Fibroblast of lung (primary cell): ENCODE data around the gene NUDT14. TPM values are rescaled to one million over a fixed set of nuclear protein-coding genes. Genes with fewer than 3 reads are reported as not detected.

ENCODE experiments used
- DNase-seq, 2 donors: peaks; one replicate each; pipeline versions ENCODE4 v3.0.0 to v3.0.0-alpha.2; 2010; ENCODE audit warnings: low read depth in 2 of 2
- H2AFZ ChIP-seq: 2 replicates; pipeline ENCODE4 v1.5.1; 2012; ENCODE audit warnings: low read length, control low read depth, inconsistent platforms
- H3K27ac ChIP-seq: 2 replicates; pipeline ENCODE4 v1.5.1; 2011; ENCODE audit warnings: low read length, control low read depth; ENCODE audit not compliant: insufficient read depth
- H3K27me3 ChIP-seq: 2 replicates; pipeline ENCODE4 v1.5.1; 2011; ENCODE audit warnings: mild to moderate bottlenecking, low read length; ENCODE audit not compliant: control insufficient read depth, insufficient read depth
- H3K36me3 ChIP-seq: 2 replicates; pipeline ENCODE4 v1.5.1; 2011; ENCODE audit warnings: low read length; ENCODE audit not compliant: control insufficient read depth, insufficient read depth
- H3K4me1 ChIP-seq: 2 replicates; pipeline ENCODE4 v1.5.1; 2011; ENCODE audit warnings: low read length; ENCODE audit not compliant: control insufficient read depth, insufficient read depth; ENCODE audit errors: extremely low read depth
- H3K4me2 ChIP-seq: 2 replicates; pipeline ENCODE4 v1.5.1; 2011; ENCODE audit warnings: low read length, control low read depth; ENCODE audit not compliant: insufficient read depth; ENCODE audit errors: extremely low read depth
- H3K4me3 ChIP-seq, 4 experiments: fragments of 200-600 bp in 1 of 4; sonication (generic) in 1 of 4; replicated peaks in 1 of 4; 2 replicates each; pipeline ENCODE4 v1.5.1; 2011 to 2016; ENCODE audit warnings: low read length in 4 of 4, low read depth in 3 of 4, mild to moderate bottlenecking in 3 of 4, control low read depth in 2 of 4, inconsistent platforms in 1 of 4, mixed read lengths in 1 of 4; ENCODE audit not compliant: insufficient read depth in 1 of 4; ENCODE audit errors: control extremely low read depth in 1 of 4
- H3K79me2 ChIP-seq: 2 replicates; pipeline ENCODE4 v1.5.1; 2012; ENCODE audit warnings: mild to moderate bottlenecking, low read length, inconsistent platforms; ENCODE audit not compliant: control insufficient read depth, insufficient read depth
- H3K9ac ChIP-seq: 2 replicates; pipeline ENCODE4 v1.5.1; 2011; ENCODE audit warnings: mild to moderate bottlenecking, low read length, control low read depth; ENCODE audit not compliant: insufficient read depth
- H3K9me3 ChIP-seq: 2 replicates; pipeline ENCODE4 v1.5.1; 2012; ENCODE audit warnings: low read depth, low read length; ENCODE audit not compliant: control insufficient read depth, insufficient read depth
- H4K20me1 ChIP-seq: 2 replicates; pipeline ENCODE4 v1.5.1; 2011; ENCODE audit warnings: low read length; ENCODE audit not compliant: control insufficient read depth, insufficient read depth; ENCODE audit errors: extremely low read depth
- CTCF ChIP-seq, 2 donors: IDR thresholded peaks in 1 of 2; conservative IDR thresholded peaks in 1 of 2; 1 replicate in 1 of 2; 2 replicates in 1 of 2; pipeline ENCODE4 v1.5.1; 2011 to 2012; ENCODE audit warnings: low read length in 2 of 2, control low read depth in 1 of 2, inconsistent platforms in 1 of 2, low read depth in 1 of 2, mild to moderate bottlenecking in 1 of 2
- EZH2 ChIP-seq: IDR thresholded peaks from 2 replicates; pipeline ENCODE4 v1.5.1; 2012; ENCODE audit warnings: low read length, control low read depth, mild to moderate bottlenecking; ENCODE audit errors: missing control alignments
- polyA minus RNA-seq: library from RNA; depleted of rRNA, polyadenylated mRNA; stranded (reverse); fragments of >200 nt; gene quantifications from 2 replicates; pipeline ENCODE4 v1.2.3, GENCODE V29; 2011; ENCODE audit warnings: low replicate concordance
- polyA plus RNA-seq, 2 donors: library from polyadenylated mRNA; depleted of rRNA in 1 of 2; stranded (reverse) in 1 of 2; unstranded in 1 of 2; fragments of >200 nt; gene quantifications; 2 replicates each; pipeline ENCODE4 v1.2.1, GENCODE V29; 2011 to 2012; ENCODE audit warnings: missing spikeins in 1 of 2
- total RNA-seq: library from RNA; depleted of rRNA; stranded (reverse); fragments of >200 nt; gene quantifications from 2 replicates; pipeline ENCODE4 v1.2.1, GENCODE V29; 2014

NUDT14 gene
- total RNA-seq (13.9 and 14.2 TPM in 2 replicates), polyA plus RNA-seq (6.1 and 6.7 TPM in 2 replicates), polyA minus RNA-seq (4.1 and 12.5 TPM in 2 replicates)
- 17.8 and 19.3 TPM in 2 replicates for polyA plus RNA-seq (2012)

DNA sequence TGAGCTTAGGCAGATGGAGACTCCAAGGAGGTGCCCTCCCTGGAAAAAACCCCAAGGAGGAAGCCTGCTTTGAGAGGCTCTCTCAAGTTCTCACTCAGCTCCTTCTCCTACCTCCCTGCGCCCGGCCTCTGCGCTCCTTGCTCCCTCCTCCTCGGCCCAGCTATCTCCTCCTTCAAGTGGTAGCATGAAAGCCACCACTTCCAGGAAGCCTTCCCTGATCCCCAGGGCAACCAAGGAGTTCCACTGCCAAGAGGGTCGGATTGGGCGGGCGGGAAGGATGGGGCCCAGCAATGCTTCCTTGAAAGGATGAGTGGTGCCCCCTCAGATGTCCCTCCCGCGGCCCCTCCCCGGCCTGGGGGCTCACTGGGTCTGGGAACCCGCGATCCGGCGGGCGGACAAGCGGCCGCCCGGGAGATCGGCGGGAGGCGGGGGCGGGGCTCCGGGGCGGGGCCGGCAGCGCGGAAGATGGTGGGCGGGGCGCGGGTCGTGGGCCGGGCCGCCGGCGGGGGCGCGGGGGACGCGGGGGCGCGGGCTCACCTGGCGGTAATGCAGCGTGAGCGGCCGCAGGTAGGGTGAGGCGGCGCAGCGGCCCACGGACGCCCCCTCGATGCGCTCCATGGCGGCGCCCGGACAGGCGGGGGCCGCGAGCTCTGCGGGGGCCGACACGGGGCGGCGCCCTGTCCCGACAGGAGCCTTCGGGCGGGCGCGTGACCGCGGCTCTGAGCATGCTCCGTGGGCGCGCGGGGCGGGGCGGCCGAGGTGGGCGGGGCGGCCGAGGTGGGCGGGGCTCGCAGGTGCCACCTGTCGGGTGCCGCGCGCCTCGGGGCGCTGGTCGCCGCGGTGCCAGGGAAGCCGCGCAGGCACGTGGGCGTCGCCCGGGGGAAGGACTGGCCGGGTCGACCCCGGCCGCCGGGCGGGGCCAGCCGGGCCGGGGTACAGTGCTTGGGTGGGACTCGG, at the start of gene NUDT14:
Gene NUDT14, minus strand, starts transcription at position 721 of the 957 bp plus-strand sequence. Its CDS starts 103 bp downstream, at position 618.
- no peak for TF ChIP-seq CTCF (conservative IDR thresholded peaks at IDR 0.05 in 1 of 2, IDR thresholded peaks at IDR 0.05 in 1 of 2; ENCODE audit: low read depth in 1 of 2, low read length in 2 of 2)
- Histone ChIP-seq H4K20me1 (no peaks in the 10 kb centered on the region), H3K36me3 (no peaks in the 10 kb centered on the region), H3K4me3 (peak within 1 kb of the TSS; percentile 38 to 63 (median 51)), H3K27ac (no peak within 1 kb of the TSS), H2AFZ (peak within 1 kb of the TSS; percentile 11), H3K9ac (peak within 1 kb of the TSS; percentile 30), H3K27me3 (no peaks in the 10 kb centered on the region), H3K9me3 (no peaks in the 10 kb centered on the region), H3K4me2 (no peak within 1 kb of the TSS), H3K79me2 (no peaks in the 10 kb centered on the region), H3K4me1 (no peaks in the 10 kb centered on the region)
- DNase-seq: peak; percentile 29 to 34

- Histone ChIP-seq H3K4me3 (no peak overlapping the region), H3K9ac (no peak overlapping the region), H3K27me3 (no peaks in the 10 kb centered on the region), H3K79me2 (peaks cover 2% of the 10 kb centered on the region), H3K4me2 (no peak overlapping the region), H2AFZ (no peak overlapping the region), H3K4me1 (no peaks in the 10 kb centered on the region), H4K20me1 (no peaks in the 10 kb centered on the region), H3K27ac (no peak overlapping the region), H3K36me3 (no peaks in the 10 kb centered on the region), H3K9me3 (no peaks in the 10 kb centered on the region)
- no peak for DNase-seq
- TF ChIP-seq CTCF (conservative IDR thresholded peaks at IDR 0.05 in 1 of 2, IDR thresholded peaks at IDR 0.05 in 1 of 2; ENCODE audit: low read depth in 1 of 2, low read length in 2 of 2): no peak
- no peak for TF ChIP-seq EZH2
Measured at GRCh38 chr14:105229099-105229655, 48.1 kb upstream of the NUDT14 start.

GRCh38 chr14:105228562-105228961, 47.5 kb upstream of the NUDT14 start:
- no peak for DNase-seq
- Histone ChIP-seq H2AFZ (no peak overlapping the region), H3K4me2 (no peak overlapping the region), H3K79me2 (peaks cover 2% of the 10 kb centered on the region), H3K27ac (no peak overlapping the region), H4K20me1 (no peaks in the 10 kb centered on the region), H3K27me3 (no peaks in the 10 kb centered on the region), H3K9ac (no peak overlapping the region), H3K4me1 (no peaks in the 10 kb centered on the region), H3K36me3 (no peaks in the 10 kb centered on the region), H3K4me3 (no peak overlapping the region), H3K9me3 (no peaks in the 10 kb centered on the region)
- TF ChIP-seq CTCF (conservative IDR thresholded peaks at IDR 0.05 in 1 of 2, IDR thresholded peaks at IDR 0.05 in 1 of 2; ENCODE audit: low read depth in 1 of 2, low read length in 2 of 2): no peak
- TF ChIP-seq EZH2: no peak
